Measurements from ENCODE around the gene KLHDC7B.

KLHDC7B gene

GRCh38 chr22:50586416-50586815, 40.7 kb downstream of the KLHDC7B start:
- DNase-seq (ENCODE audit: low read depth, low spot score) = no peak

- DNase-seq (ENCODE audit: low read depth, low spot score) = no peak
Measured at GRCh38 chr22:50587407-50587806, 41.7 kb downstream of the KLHDC7B start.

GRCh38 chr22:50595189-50595588, 49.5 kb downstream of the KLHDC7B start:
- DNase-seq (ENCODE audit: low read depth, low spot score) = no peak

GRCh38 chr22:50597097-50597496, 51.4 kb downstream of the KLHDC7B start:
- no peak for DNase-seq (ENCODE audit: low read depth, low spot score)

GRCh38 chr22:50599816-50600455, 54.2 kb downstream of the KLHDC7B start:
- no peak for DNase-seq (ENCODE audit: low read depth, low spot score)

- DNase-seq (ENCODE audit: low read depth, low spot score) = no peak
Measured at GRCh38 chr22:50600538-50600937, 54.8 kb downstream of the KLHDC7B start, which contains the start of gene MAPK8IP2. MAPK8IP2 (plus strand) TSS chr22:50600793; CDS start chr22:50600819, 26 bp downstream.

Measured in activated CD4-positive, CD25-positive, alpha-beta regulatory T cell treated with anti-CD3 and anti-CD28 coated beads, Interleukin-2, amount 50 U/mL, for 16 hours (primary cell).